ENCODE measurements around the gene SLC7A6.

Gene SLC7A6

DNA sequence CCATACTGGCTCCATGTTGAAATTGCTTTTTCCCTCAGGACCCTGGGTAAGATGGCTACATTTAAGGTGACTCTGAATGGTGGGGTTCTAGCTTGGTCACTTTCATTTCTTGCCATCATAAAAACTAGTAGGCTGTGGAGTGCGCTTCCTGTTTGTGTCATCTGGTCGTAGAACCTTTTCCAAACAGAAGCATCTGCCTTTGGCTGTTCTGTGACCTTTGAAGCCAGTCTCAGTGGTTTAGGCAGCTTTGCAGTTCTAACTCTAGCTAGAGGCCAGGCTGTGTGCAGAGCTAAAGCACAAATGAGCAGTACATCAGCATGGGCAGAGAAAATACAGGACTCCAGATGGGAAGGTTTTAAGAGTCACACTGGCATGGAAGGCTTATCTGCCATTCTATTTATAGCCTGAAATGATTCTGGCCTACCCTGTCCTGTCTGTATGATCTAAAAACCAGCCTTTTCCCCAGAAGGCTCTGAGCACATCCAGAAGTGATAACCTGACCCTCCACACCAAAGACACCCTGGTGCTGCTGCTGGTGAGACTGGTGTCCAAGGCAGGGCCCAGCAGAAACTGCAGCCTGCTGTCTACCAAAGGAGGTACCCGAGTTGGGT, 37.0 kb upstream of the SLC7A6 start:
- no peak for DNase-seq (ENCODE audit: low read depth, low spot score)
- Histone ChIP-seq H3K9me3 (ENCODE audit: low read depth, low read length) (no peaks in the 10 kb centered on the region), H3K36me3 (ENCODE audit: insufficient read depth, low read length) (no peaks in the 10 kb centered on the region), H3K27ac (no peak overlapping the region), H3K9ac (ENCODE audit: insufficient read length) (no peak overlapping the region), H3K4me3 (no peak overlapping the region)
- TF ChIP-seq EZH2 (IDR thresholded peaks at IDR 0.05), result no peak
- TF ChIP-seq FOXP2 (optimal IDR thresholded peaks at IDR 0.05; ENCODE audit: control extremely low read depth, extremely low read length, insufficient read depth), result no peak
- no peak for TF ChIP-seq POLR2AphosphoS5 (IDR thresholded peaks at IDR 0.05; ENCODE audit: borderline replicate concordance, low read depth, low read length)

GRCh38 chr16:68227850-68228553, 36.3 kb upstream of the SLC7A6 start:
- no peak for DNase-seq (ENCODE audit: low read depth, low spot score)
- H3K27ac ChIP-seq, result no peak overlapping the region
- H3K9me3 ChIP-seq (ENCODE audit: low read depth, low read length), result no peaks in the 10 kb centered on the region
- no peak overlapping the region for H3K4me3 ChIP-seq
- no peak for TF ChIP-seq FOXP2 (optimal IDR thresholded peaks at IDR 0.05; ENCODE audit: control extremely low read depth, extremely low read length, insufficient read depth)
- TF ChIP-seq EZH2 (IDR thresholded peaks at IDR 0.05), result no peak
- TF ChIP-seq POLR2AphosphoS5 (IDR thresholded peaks at IDR 0.05; ENCODE audit: borderline replicate concordance, low read depth, low read length), result no peak
- no peaks in the 10 kb centered on the region for H3K36me3 ChIP-seq (ENCODE audit: insufficient read depth, low read length)
- H3K9ac ChIP-seq (ENCODE audit: insufficient read length), result no peak overlapping the region

DNA sequence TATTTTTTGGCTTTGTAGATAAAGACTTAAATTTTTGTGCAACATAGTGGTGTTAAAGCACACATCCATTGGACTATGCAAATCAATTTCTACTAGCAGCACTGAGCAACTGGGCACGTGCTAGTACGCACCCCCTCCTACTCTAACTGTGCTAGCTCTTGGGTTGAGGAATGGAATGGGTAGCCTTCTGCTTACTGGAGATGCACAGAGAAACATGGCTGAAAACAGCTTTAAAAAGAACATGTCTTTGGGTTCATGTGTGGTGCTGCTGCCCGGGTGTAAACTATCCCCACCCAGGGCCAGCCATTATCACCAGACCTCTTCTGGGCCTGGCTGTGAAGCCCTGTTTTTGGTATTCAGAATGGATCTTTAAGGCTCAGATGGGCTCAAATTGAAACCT, 35.7 kb upstream of the SLC7A6 start:
- Histone ChIP-seq H3K4me3 (no peak overlapping the region), H3K9me3 (ENCODE audit: low read depth, low read length) (no peaks in the 10 kb centered on the region), H3K9ac (ENCODE audit: insufficient read length) (no peak overlapping the region), H3K27ac (no peak overlapping the region), H3K36me3 (ENCODE audit: insufficient read depth, low read length) (no peaks in the 10 kb centered on the region)
- no peak for TF ChIP-seq POLR2AphosphoS5 (IDR thresholded peaks at IDR 0.05; ENCODE audit: borderline replicate concordance, low read depth, low read length)
- no peak for DNase-seq (ENCODE audit: low read depth, low spot score)

- Histone ChIP-seq H3K27ac (no peak overlapping the region), H3K9ac (ENCODE audit: insufficient read length) (no peak overlapping the region), H3K9me3 (ENCODE audit: low read depth, low read length) (no peaks in the 10 kb centered on the region), H3K4me3 (no peak overlapping the region), H3K36me3 (ENCODE audit: insufficient read depth, low read length) (no peaks in the 10 kb centered on the region)
- TF ChIP-seq EZH2 (IDR thresholded peaks at IDR 0.05) (no peak), POLR2AphosphoS5 (IDR thresholded peaks at IDR 0.05; ENCODE audit: borderline replicate concordance, low read depth, low read length) (no peak), FOXP2 (optimal IDR thresholded peaks at IDR 0.05; ENCODE audit: control extremely low read depth, extremely low read length, insufficient read depth) (no peak)
- no peak for DNase-seq (ENCODE audit: low read depth, low spot score)
Observed at GRCh38 chr16:68229431-68230175, 34.7 kb upstream of the SLC7A6 start.

- Histone ChIP-seq H3K36me3 (ENCODE audit: insufficient read depth, low read length) (no peaks in the 10 kb centered on the region), H3K27ac (no peak overlapping the region), H3K9me3 (ENCODE audit: low read depth, low read length) (no peaks in the 10 kb centered on the region), H3K9ac (ENCODE audit: insufficient read length) (no peak overlapping the region), H3K4me3 (no peak overlapping the region)
- DNase-seq (ENCODE audit: low read depth, low spot score), result no peak
- no peak for TF ChIP-seq EZH2 (IDR thresholded peaks at IDR 0.05)
- no peak for TF ChIP-seq POLR2AphosphoS5 (IDR thresholded peaks at IDR 0.05; ENCODE audit: borderline replicate concordance, low read depth, low read length)
Observed at GRCh38 chr16:68230176-68230571, 34.2 kb upstream of the SLC7A6 start.

DNA sequence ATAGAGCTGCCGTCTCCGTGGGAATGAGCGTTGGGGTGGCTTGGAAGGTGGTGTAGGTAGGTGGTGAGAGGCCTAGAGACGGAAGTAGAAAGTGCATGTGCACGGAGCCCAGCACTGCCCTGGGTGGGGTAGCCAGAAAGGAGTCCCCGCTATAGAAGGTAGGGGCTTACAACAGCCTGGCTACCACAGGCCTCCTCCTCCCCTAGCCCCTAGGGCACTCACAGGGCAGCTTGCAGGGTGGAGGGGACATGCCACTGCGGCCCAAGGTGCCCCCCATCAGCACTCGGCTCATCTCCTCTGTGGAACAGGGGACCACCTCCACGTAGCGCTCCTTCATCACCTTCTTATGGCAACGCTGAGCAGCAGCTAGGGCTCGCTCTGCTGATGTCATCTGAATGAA, 33.4 kb upstream of the SLC7A6 start:
- Histone ChIP-seq H3K36me3 (ENCODE audit: insufficient read depth, low read length) (no peaks in the 10 kb centered on the region), H3K4me3 (no peak overlapping the region), H3K9ac (ENCODE audit: insufficient read length) (no peak overlapping the region), H3K9me3 (ENCODE audit: low read depth, low read length) (no peaks in the 10 kb centered on the region), H3K27ac (no peak overlapping the region)
- no peak for DNase-seq (ENCODE audit: low read depth, low spot score)
- TF ChIP-seq EZH2 (IDR thresholded peaks at IDR 0.05), result no peak

DNA sequence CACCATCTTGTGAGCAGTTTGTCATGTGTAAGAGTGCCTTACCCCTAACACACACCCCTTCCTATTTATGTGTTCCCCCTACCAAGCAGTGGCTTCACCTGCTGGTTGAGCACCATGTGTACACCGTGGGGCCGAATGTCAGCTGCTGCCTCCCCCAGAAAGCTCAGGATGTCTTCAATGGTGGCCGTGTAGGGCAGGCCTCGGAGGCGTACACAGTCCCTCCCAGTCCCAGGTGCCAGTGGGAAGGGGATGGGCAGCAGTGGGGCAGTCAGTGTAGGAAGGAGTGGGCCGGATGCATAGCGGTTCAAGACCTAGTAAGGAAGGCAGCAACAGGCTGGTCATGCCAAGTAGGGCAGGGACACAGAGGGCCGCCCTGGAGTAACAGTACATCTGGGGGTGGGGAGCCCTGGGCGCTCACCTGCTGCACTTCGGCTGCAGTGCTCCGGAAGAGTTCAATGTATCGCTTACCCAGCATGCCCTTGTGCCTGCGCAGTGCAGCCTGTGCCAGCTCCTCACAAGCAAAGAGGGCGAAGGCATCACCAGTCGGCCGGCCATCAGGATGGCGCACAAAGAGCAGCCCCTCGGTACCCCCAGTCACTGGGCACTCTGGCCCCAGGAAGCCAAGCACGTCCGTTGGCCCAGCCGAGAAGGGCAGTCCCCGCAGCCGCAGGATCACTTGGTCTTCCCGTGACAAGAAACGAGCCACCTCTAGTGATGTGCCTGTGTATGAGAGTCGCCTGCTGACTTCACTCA, 32.8 kb upstream of the SLC7A6 start:
- no peak overlapping the region for H3K9ac ChIP-seq (ENCODE audit: insufficient read length)
- no peaks in the 10 kb centered on the region for H3K9me3 ChIP-seq (ENCODE audit: low read depth, low read length)
- no peak overlapping the region for H3K4me3 ChIP-seq
- TF ChIP-seq EZH2 (IDR thresholded peaks at IDR 0.05), result no peak
- H3K27ac ChIP-seq, result no peak overlapping the region
- DNase-seq (ENCODE audit: low read depth, low spot score), result no peak
- no peaks in the 10 kb centered on the region for H3K36me3 ChIP-seq (ENCODE audit: insufficient read depth, low read length)

GRCh38 chr16:68232335-68232734, 32.0 kb upstream of the SLC7A6 start:
- Histone ChIP-seq H3K36me3 (ENCODE audit: insufficient read depth, low read length) (no peaks in the 10 kb centered on the region), H3K27ac (no peak overlapping the region), H3K4me3 (no peak overlapping the region), H3K9ac (ENCODE audit: insufficient read length) (no peak overlapping the region), H3K9me3 (ENCODE audit: low read depth, low read length) (no peaks in the 10 kb centered on the region)
- TF ChIP-seq EZH2 (IDR thresholded peaks at IDR 0.05) (no peak), POLR2AphosphoS5 (IDR thresholded peaks at IDR 0.05; ENCODE audit: borderline replicate concordance, low read depth, low read length) (no peak), FOXP2 (optimal IDR thresholded peaks at IDR 0.05; ENCODE audit: control extremely low read depth, extremely low read length, insufficient read depth) (no peak)
- DNase-seq (ENCODE audit: low read depth, low spot score), result no peak
